Cortex of kidney (tissue), 1 donor: ENCODE data around the gene UNC50.

Experiments
- DNase-seq: peaks from one replicate; lab custom pipeline; 2025; lab: John Stamatoyannopoulos, UW

Gene UNC50

GRCh38 chr2:98608116-98608961 lies at the start of gene UNC50, which contains the start of gene COA5:
TSS of gene UNC50 (plus strand) at chr2:98608589. CDS start at chr2:98609760, 1,171 bp downstream.
TSS of gene COA5 (minus strand) at chr2:98608512. CDS start at chr2:98608405, 107 bp downstream.
- no peak for DNase-seq

DNA sequence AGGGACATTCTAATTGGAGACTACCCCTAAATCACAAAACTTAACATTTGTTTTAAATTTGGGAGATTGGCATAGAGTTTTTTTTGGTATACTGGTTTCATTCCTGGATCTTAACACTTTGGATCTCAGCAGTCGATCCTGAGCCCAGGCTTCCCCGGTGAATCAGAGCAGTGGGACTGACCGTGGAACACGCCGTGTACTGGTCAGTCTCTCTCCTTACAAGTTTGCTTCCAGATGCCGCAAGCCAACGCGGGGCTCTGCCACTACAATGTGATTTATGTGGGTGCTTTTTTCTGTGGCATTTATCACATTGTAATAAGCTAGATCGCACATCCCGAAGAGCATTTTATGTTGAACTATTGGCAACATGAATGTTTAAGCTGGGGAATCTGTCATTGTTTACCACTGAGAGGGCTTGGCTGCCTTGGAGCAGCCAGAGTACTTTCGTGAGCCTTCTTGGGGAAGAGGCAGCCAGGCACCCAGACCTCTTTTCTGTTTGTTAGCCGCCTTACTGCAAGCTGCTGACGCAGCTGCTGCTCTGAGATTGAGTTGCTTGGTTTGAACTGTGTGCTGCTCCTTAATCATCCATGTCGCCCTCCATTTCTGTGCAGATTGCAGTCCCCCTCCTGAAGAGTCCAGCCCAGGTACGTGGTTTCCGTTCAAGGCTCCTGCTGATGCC lies 49.4 kb upstream of the UNC50 start:
- no peak for DNase-seq

GRCh38 chr2:98559581-98559980 lies 48.8 kb upstream of the UNC50 start:
- DNase-seq = no peak

GRCh38 chr2:98560256-98560771 lies 48.1 kb upstream of the UNC50 start:
- DNase-seq = no peak

- DNase-seq = no peak
These were observed 47.4 kb upstream of the UNC50 start for GRCh38 chr2:98561018-98561417.

GRCh38 chr2:98561902-98562695 lies 46.3 kb upstream of the UNC50 start:
- DNase-seq = no peak

DNA sequence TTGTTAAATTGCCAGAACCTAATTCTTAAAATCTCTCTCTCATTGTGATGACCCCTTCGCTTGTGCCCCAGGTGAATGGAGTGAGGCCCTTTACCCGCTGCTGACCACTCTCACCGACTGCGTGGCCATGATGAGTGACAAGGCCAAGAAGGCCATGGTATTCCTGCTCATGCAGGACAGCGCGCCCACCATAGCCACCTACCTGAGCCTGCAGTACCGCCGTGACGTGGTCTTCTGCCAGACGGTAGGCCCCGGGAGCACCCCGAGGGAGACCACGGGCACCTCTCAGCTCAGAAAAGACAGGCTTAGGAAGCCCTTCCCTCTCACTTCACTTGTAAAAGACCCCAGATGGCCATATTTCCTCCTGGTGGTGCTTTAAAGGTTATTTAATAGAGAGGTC lies 45.0 kb upstream of the UNC50 start:
- DNase-seq = no peak

DNA sequence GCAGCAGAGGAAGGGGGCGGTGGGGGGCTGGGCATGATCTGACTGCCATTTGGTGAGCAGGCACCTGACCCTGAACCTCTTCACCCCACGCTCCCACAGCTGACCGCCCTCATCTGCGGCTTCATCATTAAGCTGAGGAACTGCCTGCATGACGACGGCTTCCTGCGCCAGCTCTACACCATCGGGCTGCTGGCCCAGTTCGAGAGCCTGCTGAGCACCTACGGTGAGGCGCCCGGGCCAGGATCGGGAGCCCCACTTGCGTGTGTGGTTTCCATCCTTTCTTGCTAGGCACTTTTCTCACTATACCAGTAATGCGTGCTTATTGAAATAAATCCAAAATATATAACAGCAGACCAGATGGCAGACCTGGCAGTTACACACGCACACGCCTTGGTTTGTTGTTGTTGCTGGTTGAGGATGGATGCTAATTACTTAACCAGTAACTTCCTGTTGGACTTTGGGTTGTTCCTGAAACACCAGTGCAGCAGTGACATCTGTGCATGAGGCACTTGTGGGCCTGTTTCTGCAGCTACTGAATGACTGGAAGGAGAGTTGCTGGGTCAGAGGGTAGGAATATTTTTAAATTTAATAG lies 43.8 kb upstream of the UNC50 start:
- no peak for DNase-seq

DNA sequence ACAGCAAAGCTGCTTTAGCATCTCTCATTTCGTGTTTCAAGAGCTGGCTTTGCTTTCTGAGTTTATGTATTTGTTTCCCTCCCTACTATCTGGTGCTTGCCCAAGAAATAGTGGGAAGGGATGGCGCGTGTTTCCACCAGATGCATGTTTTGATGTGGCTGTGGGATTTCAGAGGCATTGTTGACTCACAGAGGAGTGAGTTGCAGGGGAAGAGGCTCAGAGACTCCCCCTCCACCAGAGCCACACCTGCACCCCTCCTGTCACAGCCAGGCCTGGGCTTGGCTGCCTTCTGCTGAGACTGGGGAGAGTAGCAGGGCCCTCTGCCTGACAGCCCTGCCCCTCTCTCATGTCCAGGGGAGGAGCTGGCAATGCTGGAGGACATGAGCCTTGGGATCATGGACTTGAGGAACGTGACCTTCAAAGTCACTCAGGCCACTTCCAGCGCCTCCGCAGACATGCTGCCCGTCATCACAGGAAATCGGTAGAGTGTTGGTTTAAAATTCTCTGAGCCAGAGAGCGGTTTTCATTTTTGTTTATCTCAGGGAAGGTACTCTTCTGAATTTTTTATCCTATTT lies 43.0 kb upstream of the UNC50 start:
- DNase-seq = no peak

GRCh38 chr2:98565941-98566340 lies 42.4 kb upstream of the UNC50 start:
- no peak for DNase-seq

DNA sequence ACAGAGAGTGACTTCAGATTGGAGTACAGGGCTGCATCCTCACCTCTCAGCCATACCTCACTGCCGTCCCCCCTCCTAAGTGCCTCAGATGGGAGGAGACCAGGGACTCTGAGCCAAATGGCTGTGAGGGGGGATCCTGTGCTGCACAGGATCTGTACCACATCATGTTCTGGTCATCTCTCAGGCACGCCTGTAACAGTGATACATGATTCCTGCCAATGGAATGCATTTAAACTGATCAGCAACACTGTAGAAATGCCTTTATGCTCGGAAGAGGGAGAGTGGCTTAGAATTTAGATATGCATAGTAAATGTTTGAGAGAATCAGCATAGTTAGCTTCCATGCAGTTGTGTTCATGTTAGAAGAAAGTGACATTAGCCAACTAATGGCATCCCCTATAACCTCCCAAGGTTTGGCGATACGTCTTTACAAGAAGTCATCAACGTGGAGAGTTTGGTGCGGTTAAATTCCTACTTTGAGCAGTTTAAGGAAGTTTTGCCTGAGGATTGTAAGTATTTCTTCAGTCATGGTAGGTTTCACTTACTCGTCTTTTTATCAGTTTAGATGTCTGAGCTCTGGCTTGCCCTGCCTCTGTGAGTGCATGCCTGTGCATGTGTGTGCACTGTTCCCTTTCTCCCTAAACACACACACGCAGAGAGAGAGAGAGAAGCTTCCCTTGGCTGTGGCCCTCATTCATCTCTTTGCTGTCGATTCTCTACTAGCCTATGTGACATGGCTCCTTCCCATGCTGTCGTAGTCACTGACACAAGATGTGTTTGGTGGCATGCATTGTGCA lies 40.0 kb upstream of the UNC50 start:
- no peak for DNase-seq

- DNase-seq = no peak
These were observed 39.1 kb upstream of the UNC50 start for GRCh38 chr2:98569197-98569793.

GRCh38 chr2:98569915-98570314 lies 38.5 kb upstream of the UNC50 start:
- no peak for DNase-seq

GRCh38 chr2:98570356-98570755 lies 38.0 kb upstream of the UNC50 start:
- DNase-seq = no peak

DNA sequence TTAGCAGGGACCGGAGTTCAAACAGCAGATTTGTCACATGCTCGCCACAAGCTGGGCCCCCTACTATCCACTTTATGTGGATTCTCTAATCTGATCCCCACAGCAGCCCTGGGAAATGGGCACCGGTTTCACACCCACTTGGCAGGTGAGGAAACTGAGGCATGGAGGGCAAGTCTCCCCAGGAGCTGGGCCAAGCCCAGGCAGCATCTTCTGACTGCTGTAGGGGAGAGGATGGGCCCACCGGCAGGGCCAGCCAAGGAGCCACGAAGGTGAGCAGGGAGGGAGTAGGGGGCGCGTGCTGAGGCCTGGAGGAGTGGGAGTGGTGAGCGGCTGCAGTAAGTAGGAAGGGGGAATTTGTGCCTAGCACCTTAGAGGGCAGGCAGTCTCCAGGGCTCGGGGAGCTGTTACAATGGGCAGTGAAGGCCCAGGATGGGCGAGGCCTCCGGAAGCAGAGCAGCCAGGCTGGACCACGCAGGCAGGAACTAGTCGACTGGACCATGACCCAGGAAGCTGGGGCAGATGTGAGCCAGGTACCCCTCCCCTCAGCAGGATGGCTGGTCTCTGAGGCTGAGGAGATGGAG lies 37.2 kb upstream of the UNC50 start:
- DNase-seq = no peak

- no peak for DNase-seq
These were observed 36.6 kb upstream of the UNC50 start for GRCh38 chr2:98571796-98572195.

DNA sequence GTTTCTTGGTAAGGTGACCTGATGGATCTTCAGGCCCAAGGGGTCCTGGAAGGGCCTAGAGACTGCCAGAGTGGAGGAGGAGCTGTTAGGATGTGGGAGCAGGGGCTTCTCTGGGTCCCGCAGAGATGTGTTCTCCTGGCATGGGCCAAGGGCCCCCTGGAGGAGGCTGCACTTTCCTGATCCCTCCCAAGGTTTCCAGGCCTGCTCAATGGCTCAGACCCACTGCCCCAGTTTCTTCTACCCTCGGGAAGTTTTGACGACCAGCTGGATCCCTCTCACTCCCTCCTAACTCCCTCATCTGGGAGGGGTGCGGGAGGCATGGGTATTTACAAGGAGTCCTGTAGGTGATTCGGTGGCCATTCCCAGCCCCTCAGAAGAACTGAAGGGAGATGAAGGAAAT lies 36.2 kb upstream of the UNC50 start:
- no peak for DNase-seq

DNA sequence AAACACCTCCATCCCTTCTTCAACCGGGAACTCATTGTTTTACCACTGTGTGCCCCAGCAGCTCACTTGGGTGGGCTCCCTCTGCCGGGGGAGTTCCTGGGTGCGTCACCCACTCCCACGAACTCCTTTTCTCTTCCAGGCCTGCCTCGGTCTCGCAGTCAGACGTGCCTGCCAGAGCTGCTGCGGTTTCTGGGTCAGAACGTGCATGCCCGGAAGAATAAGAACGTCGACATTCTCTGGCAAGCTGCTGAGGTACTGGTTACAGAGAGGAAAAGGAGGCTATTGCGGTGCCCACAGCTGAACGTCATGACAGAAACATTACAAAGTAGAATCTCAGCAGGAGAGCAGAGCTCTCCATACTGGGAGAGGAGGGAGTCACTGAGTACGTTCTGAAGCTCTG lies 35.7 kb upstream of the UNC50 start:
- no peak for DNase-seq

DNA sequence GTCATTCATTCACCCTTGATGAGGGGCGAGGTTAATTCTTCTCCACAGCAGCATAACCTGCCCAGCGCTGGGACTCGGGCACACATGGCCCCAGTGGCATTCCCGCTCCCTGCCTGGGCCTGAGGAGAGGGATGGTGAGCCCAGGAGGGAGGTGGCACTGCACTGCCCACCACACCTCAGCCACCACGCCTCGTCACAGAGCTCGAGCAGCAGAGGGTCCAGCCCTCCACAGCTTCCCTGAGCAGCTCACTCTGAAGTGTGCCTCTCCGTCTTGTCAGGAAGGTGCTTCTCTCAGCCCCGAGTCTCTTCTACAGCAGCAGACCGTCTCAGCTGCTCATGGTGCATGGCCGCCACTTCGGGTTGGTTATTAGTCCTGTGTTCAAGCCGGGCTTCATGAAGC lies 35.0 kb upstream of the UNC50 start:
- DNase-seq = no peak
